ENCODE results near the gene MFSD6. TPM values are rescaled to one million over a fixed set of nuclear protein-coding genes. Genes with fewer than 3 reads are reported as not detected.
"Not testable (repeated sequence)": the region's sequence is repeated elsewhere in the genome, so short reads cannot be mapped to it uniquely, and the experiment has no call there.

Gene MFSD6
- total RNA-seq, 5 donors from 2014 or later (not counting 1 experiment from before 2014, with no cell fraction given) = 42.3 to 47.4 (median 44.4) TPM

GRCh38 chr2:190466819-190467446 lies 58.8 kb downstream of the MFSD6 start:
- no peak for DNase-seq
- Mint-ChIP-seq H3K27ac (no peak overlapping the region), H3K4me1 (peaks cover 68 to 76% (median 73%) of the 10 kb centered on the region in 3 donors), H3K27me3 (no peaks in the 10 kb centered on the region), H3K4me3 (no peak overlapping the region), H3K9me3 (no peaks in the 10 kb centered on the region), H3K36me3 (peaks cover 40% of the 10 kb centered on the region)
- Histone ChIP-seq H3K36me3 (ENCODE audit: control insufficient read depth in 2 of 2, extremely low read depth in 1 of 2, insufficient read depth in 1 of 2, low read length in 1 of 2) (peaks cover 6 to 18% of the 10 kb centered on the region in 2 donors), H3K9me3 (no peaks in the 10 kb centered on the region), H3K27me3 (replicated peaks in 1 of 2; ENCODE audit: control insufficient read depth in 2 of 2, extremely low read depth in 1 of 2, insufficient read depth in 2 of 2, low read length in 1 of 2) (no peaks in the 10 kb centered on the region), H3K27ac (ENCODE audit: low read length) (no peak overlapping the region), H3K4me1 (ENCODE audit: control insufficient read depth in 1 of 2, extremely low read depth in 1 of 2, insufficient read depth in 2 of 2, low read length in 2 of 2) (peaks cover 16 to 25% of the 10 kb centered on the region in 2 experiments), H3K4me3 (ENCODE audit: control insufficient read depth in 1 of 2, extremely low read depth in 1 of 2, low read length in 1 of 2) (no peak overlapping the region)
- ATAC-seq (replicated peaks in 1 of 4) = no peak
- ChIA-PET POLR2A (interaction anchor here in 1 of 2 donors (0.8 kb wide), 1 partner anchor 34 kb away, joined by 3 read pairs; no protein-coding TSS in a partner anchor), CTCF (no interaction called here)
- 100% methylated on average over 3 of the region's 5 CpGs for WGBS (ENCODE audit: insufficient coverage)

GRCh38 chr2:190467575-190468083 lies 59.5 kb downstream of the MFSD6 start:
- ChIA-PET CTCF (interaction anchor here in 1 of 2 donors (0.7 kb wide), 1 partner anchor 810 kb away, joined by 5 read pairs; no protein-coding TSS in a partner anchor), POLR2A (interaction anchor here (0.6 to 0.8 kb wide), 2 partner anchors 35 to 155 kb away, joined by 3 to 6 read pairs; no protein-coding TSS in a partner anchor)
- Mint-ChIP-seq H3K4me3 (peak overlapping the region in 1 of 3 donors; percentile 2), H3K27ac (peak overlapping the region in 1 of 2 donors; percentile 67), H3K9me3 (peaks cover 0 to 4% (median 0%) of the 10 kb centered on the region in 3 donors), H3K4me1 (peaks cover 61 to 69% (median 68%) of the 10 kb centered on the region in 3 donors), H3K27me3 (no peaks in the 10 kb centered on the region), H3K36me3 (peaks cover 43% of the 10 kb centered on the region)
- Histone ChIP-seq H3K4me1 (ENCODE audit: control insufficient read depth in 1 of 2, extremely low read depth in 1 of 2, insufficient read depth in 2 of 2, low read length in 2 of 2) (peaks cover 16 to 22% of the 10 kb centered on the region in 2 experiments), H3K36me3 (ENCODE audit: control insufficient read depth in 2 of 2, extremely low read depth in 1 of 2, insufficient read depth in 1 of 2, low read length in 1 of 2) (peaks cover 3 to 18% of the 10 kb centered on the region in 2 donors), H3K27ac (ENCODE audit: low read length) (no peak overlapping the region), H3K27me3 (replicated peaks in 1 of 2; ENCODE audit: control insufficient read depth in 2 of 2, extremely low read depth in 1 of 2, insufficient read depth in 2 of 2, low read length in 1 of 2) (no peaks in the 10 kb centered on the region), H3K4me3 (ENCODE audit: control insufficient read depth in 1 of 2, extremely low read depth in 1 of 2, low read length in 1 of 2) (no peak overlapping the region), H3K9me3 (no peaks in the 10 kb centered on the region)
- peak in 1 of 4 experiments; percentile 31 for ATAC-seq (replicated peaks in 1 of 4)
- DNase-seq = peak in 1 of 35 experiments; percentile 12
- WGBS (ENCODE audit: insufficient coverage) = 82% methylated on average over 4 of the region's 5 CpGs

DNA sequence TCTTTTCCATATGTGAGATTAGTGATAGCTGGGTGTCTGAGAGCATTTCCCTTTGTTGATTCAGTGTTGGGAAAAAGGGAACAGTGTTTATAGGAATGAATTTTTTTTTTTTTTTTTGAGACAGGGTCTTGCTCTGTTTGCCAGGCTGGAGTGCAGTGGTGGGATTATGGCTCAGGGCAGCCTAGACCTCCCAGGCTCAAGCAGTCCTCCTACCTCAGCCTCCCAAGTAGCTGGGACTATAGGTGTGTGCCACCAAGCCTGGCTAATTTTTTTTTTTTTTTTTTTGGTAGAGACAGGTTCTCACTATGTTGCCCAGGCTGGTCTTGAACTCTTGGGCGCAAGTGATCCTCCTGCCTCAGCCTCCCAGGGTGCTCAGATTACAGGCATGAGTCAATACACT lies 60.2 kb downstream of the MFSD6 start:
- POLR2A ChIA-PET = interaction anchor here in 1 of 2 donors (0.6 kb wide), 1 partner anchor 155 kb away, joined by 6 read pairs; no protein-coding TSS in a partner anchor
- Mint-ChIP-seq H3K36me3 (peaks cover 44% of the 10 kb centered on the region), H3K4me3 (peak overlapping the region in 1 of 3 donors; percentile 2)

DNA sequence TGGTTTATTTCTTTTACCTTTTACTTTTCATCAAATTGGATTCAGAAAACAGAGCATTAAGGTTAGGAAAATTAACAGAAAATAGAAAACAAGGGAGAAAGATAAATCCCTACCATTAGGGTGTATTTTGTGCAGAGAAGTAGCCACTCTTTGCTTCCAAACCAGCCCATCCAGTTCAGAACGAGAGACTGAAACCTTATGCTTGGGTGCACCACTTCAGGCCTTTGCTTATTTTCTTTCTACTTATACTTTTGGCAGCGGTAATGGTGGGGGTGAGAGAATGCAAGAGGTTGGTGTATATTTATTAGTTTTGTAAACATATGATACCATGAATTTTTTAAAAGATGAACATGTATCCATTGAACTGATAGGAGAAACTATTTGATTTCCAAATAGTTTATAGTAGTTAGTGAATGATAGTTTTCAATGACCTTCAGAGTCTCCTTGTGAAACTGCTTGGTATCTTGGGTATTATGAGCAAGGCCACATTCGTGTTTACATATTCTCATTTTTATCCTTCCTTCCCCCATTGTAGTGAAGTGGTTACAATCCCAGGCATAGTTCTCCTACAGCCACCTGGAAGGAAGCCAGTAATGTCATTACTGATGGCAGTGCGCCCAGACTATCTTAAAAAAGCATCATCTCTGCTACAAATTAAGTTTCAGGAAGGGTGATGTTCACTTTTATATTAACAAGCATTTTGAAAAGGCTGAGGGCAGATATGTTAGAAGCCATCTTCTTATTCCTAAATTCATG lies 60.8 kb downstream of the MFSD6 start:
- CTCF ChIA-PET = interaction anchor here in 1 of 2 donors (0.7 kb wide), 1 partner anchor 269 kb away, joined by 5 read pairs; no protein-coding TSS in a partner anchor
- Histone ChIP-seq H3K36me3 (ENCODE audit: control insufficient read depth in 2 of 2, extremely low read depth in 1 of 2, insufficient read depth in 1 of 2, low read length in 1 of 2) (peaks cover 3 to 15% of the 10 kb centered on the region in 2 donors), H3K9me3 (no peaks in the 10 kb centered on the region), H3K27ac (ENCODE audit: low read length) (no peak overlapping the region), H3K4me1 (ENCODE audit: control insufficient read depth in 1 of 2, extremely low read depth in 1 of 2, insufficient read depth in 2 of 2, low read length in 2 of 2) (peaks cover 16% of the 10 kb centered on the region in 2 experiments), H3K4me3 (ENCODE audit: control insufficient read depth in 1 of 2, extremely low read depth in 1 of 2, low read length in 1 of 2) (no peak overlapping the region), H3K27me3 (replicated peaks in 1 of 2; ENCODE audit: control insufficient read depth in 2 of 2, extremely low read depth in 1 of 2, insufficient read depth in 2 of 2, low read length in 1 of 2) (no peaks in the 10 kb centered on the region)
- peaks cover 50% of the 10 kb centered on the region for H3K36me3 Mint-ChIP-seq
- peaks cover 0 to 4% (median 0%) of the 10 kb centered on the region in 3 donors for H3K9me3 Mint-ChIP-seq
- ATAC-seq (replicated peaks in 1 of 4) = no peak
- WGBS (ENCODE audit: insufficient coverage) = no CpG with 5 or more reads among the region's 4 CpGs
- POLR2A ChIA-PET = no interaction called here
- H3K27ac Mint-ChIP-seq = peak overlapping the region in 1 of 2 donors; percentile 66
- DNase-seq = no peak
- H3K27me3 Mint-ChIP-seq = no peaks in the 10 kb centered on the region
- H3K4me1 Mint-ChIP-seq = peaks cover 54 to 60% (median 60%) of the 10 kb centered on the region in 3 donors
- H3K4me3 Mint-ChIP-seq = no peak overlapping the region

More for the DNA sequence above, 60.2 kb downstream of the MFSD6 start:
- CTCF ChIA-PET = interaction anchor here in 1 of 2 donors (0.7 kb wide), 2 partner anchors 270 to 811 kb away, joined by 5 read pairs; no protein-coding TSS in a partner anchor
- H3K4me1 ChIP-seq (ENCODE audit: control insufficient read depth in 1 of 2, extremely low read depth in 1 of 2, insufficient read depth in 2 of 2, low read length in 2 of 2) = peaks cover 16 to 18% of the 10 kb centered on the region in 2 experiments
- H3K27me3 ChIP-seq (replicated peaks in 1 of 2; ENCODE audit: control insufficient read depth in 2 of 2, extremely low read depth in 1 of 2, insufficient read depth in 2 of 2, low read length in 1 of 2); H3K27me3 Mint-ChIP-seq; H3K9me3 Mint-ChIP-seq; DNase-seq; H3K9me3 ChIP-seq; H3K27ac ChIP-seq (ENCODE audit: low read length); ATAC-seq (replicated peaks in 1 of 4); H3K4me3 ChIP-seq (ENCODE audit: control insufficient read depth in 1 of 2, extremely low read depth in 1 of 2, low read length in 1 of 2): not testable (repeated sequence)
- Mint-ChIP-seq H3K4me1 (peaks cover 57 to 64% (median 62%) of the 10 kb centered on the region in 3 donors), H3K27ac (peak overlapping the region; percentile 66 to 67)
- H3K36me3 ChIP-seq (ENCODE audit: control insufficient read depth in 2 of 2, extremely low read depth in 1 of 2, insufficient read depth in 1 of 2, low read length in 1 of 2) = peaks cover 3 to 15% of the 10 kb centered on the region in 2 donors
- WGBS (ENCODE audit: insufficient coverage) = no CpG with 5 or more reads among the region's 1 CpG

GRCh38 chr2:190469771-190470170 lies 61.6 kb downstream of the MFSD6 start:
- CTCF ChIA-PET = interaction anchor here (0.5 to 0.9 kb wide), 2 partner anchors 41 to 1949 kb away, joined by 3 to 5 read pairs; no protein-coding TSS in a partner anchor
- peaks cover 0 to 4% (median 0%) of the 10 kb centered on the region in 3 donors for H3K9me3 Mint-ChIP-seq
- no CpG with 5 or more reads among the region's 2 CpGs for WGBS (ENCODE audit: insufficient coverage)
- Histone ChIP-seq H3K4me1 (ENCODE audit: control insufficient read depth in 1 of 2, extremely low read depth in 1 of 2, insufficient read depth in 2 of 2, low read length in 2 of 2) (peaks cover 11 to 13% of the 10 kb centered on the region in 2 experiments), H3K27me3 (replicated peaks in 1 of 2; ENCODE audit: control insufficient read depth in 2 of 2, extremely low read depth in 1 of 2, insufficient read depth in 2 of 2, low read length in 1 of 2) (no peaks in the 10 kb centered on the region), H3K9me3 (no peaks in the 10 kb centered on the region), H3K4me3 (ENCODE audit: control insufficient read depth in 1 of 2, extremely low read depth in 1 of 2, low read length in 1 of 2) (no peak overlapping the region), H3K27ac (ENCODE audit: low read length) (no peak overlapping the region), H3K36me3 (ENCODE audit: control insufficient read depth in 2 of 2, extremely low read depth in 1 of 2, insufficient read depth in 1 of 2, low read length in 1 of 2) (peaks cover 3 to 15% of the 10 kb centered on the region in 2 donors)
- H3K4me1 Mint-ChIP-seq = peaks cover 46 to 53% (median 52%) of the 10 kb centered on the region in 3 donors
- H3K27ac Mint-ChIP-seq = no peak overlapping the region
- H3K27me3 Mint-ChIP-seq = no peaks in the 10 kb centered on the region
- H3K4me3 Mint-ChIP-seq = no peak overlapping the region
- DNase-seq = no peak
- peaks cover 50% of the 10 kb centered on the region for H3K36me3 Mint-ChIP-seq
- POLR2A ChIA-PET = interaction anchor here in 1 of 2 donors (0.5 kb wide), 2 partner anchors 111 to 758 kb away, joined by 3 to 8 read pairs; no protein-coding TSS in a partner anchor
- ATAC-seq (replicated peaks in 1 of 4) = no peak
